CD4-positive, alpha-beta T cell treated with Interleukin-1 beta for 1 hour (primary cell): ENCODE data around the gene HABP4.

Experiments
- DNase-seq, 2 donors: peaks; one replicate each; pipeline ENCODE4 v3.0.0-alpha.2; 2020 to 2022

HABP4 gene

GRCh38 chr9:96480736-96481135 lies 30.8 kb downstream of the HABP4 start:
- no peak for DNase-seq

- no peak for DNase-seq
These were observed 32.5 kb downstream of the HABP4 start for GRCh38 chr9:96482476-96482875.

- no peak for DNase-seq
These were observed 33.2 kb downstream of the HABP4 start for GRCh38 chr9:96483197-96483596.

- no peak for DNase-seq
These were observed 33.9 kb downstream of the HABP4 start for GRCh38 chr9:96483733-96484390.

GRCh38 chr9:96484521-96484931 lies 34.6 kb downstream of the HABP4 start:
- no peak for DNase-seq

- DNase-seq: no peak
These were observed 35.3 kb downstream of the HABP4 start for GRCh38 chr9:96485280-96485679.

GRCh38 chr9:96486386-96487028 lies 36.5 kb downstream of the HABP4 start:
- DNase-seq: no peak

- DNase-seq: no peak
These were observed 37.0 kb downstream of the HABP4 start for GRCh38 chr9:96487029-96487396.

- DNase-seq: no peak
These were observed 38.0 kb downstream of the HABP4 start for GRCh38 chr9:96487949-96488348.

GRCh38 chr9:96489482-96489979 lies 39.6 kb downstream of the HABP4 start:
- no peak for DNase-seq

GRCh38 chr9:96490534-96491078 lies 40.6 kb downstream of the HABP4 start:
- DNase-seq: no peak

- DNase-seq: no peak
These were observed 41.3 kb downstream of the HABP4 start for GRCh38 chr9:96491079-96491879.

GRCh38 chr9:96491880-96492525 lies 42.0 kb downstream of the HABP4 start:
- DNase-seq: no peak

- no peak for DNase-seq
These were observed 43.1 kb downstream of the HABP4 start for GRCh38 chr9:96492993-96493531.

GRCh38 chr9:96493757-96494156 lies 43.8 kb downstream of the HABP4 start:
- DNase-seq: no peak

GRCh38 chr9:96494215-96494800 lies 44.3 kb downstream of the HABP4 start:
- no peak for DNase-seq

- DNase-seq: no peak
These were observed 45.4 kb downstream of the HABP4 start for GRCh38 chr9:96495341-96495740.

- DNase-seq: no peak
These were observed 46.6 kb downstream of the HABP4 start for GRCh38 chr9:96496368-96497116.

- no peak for DNase-seq
These were observed 47.1 kb downstream of the HABP4 start for GRCh38 chr9:96497117-96497399.

GRCh38 chr9:96498796-96499195 lies 48.8 kb downstream of the HABP4 start:
- no peak for DNase-seq

- DNase-seq: no peak
These were observed 49.3 kb downstream of the HABP4 start for GRCh38 chr9:96499257-96499656.
